Astrocyte of the spinal cord (primary cell): Measurements from ENCODE around the gene MRTFB.
A peak's percentile ranks its signal among the peaks of the same experiment; 100 is the strongest.

Experiments used
- DNase-seq: peaks from one replicate; pipeline ENCODE4 v3.0.0; 2011; ENCODE audit warnings: low read depth, low spot score
- H3K4me3 ChIP-seq: 2 replicates; pipeline ENCODE4 v1.5.1; 2011; ENCODE audit warnings: low read depth, mild to moderate bottlenecking, low read length, moderate library complexity
- in situ Hi-C: cut with HindIII; loops from 2 replicates; pipeline ENCODE4 v1.10.0; 2017; ENCODE audit warnings: low sequenced_read_pairs
- TF ChIP-seq, protein P1 (sequence below): IDR thresholded peaks from 2 replicates; pipeline ENCODE4 v1.5.1; 2012; ENCODE audit warnings: low read depth, mild to moderate bottlenecking, low read length, inconsistent platforms

MRTFB gene

DNA sequence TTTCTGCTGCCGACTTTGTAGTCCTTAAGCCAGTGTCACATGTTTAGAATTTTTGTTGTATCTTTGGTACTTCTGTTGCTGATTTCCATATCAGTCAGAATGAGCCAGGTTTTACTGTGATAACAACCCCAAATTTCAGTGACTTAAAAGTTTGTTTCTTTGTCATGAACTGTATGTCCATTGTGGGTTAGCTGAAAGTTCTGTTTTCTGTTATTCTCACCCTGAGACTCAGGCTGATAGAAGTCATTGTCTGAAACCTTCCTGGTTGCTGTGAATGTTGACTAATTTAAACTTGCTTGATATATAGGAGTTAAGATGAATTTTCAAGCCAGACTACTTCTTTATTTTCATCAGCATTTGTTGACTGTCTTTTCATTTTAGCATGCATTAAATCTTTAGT, 68.8 kb downstream of the MRTFB start:
- no peak for DNase-seq
- TF ChIP-seq, protein P1, sequence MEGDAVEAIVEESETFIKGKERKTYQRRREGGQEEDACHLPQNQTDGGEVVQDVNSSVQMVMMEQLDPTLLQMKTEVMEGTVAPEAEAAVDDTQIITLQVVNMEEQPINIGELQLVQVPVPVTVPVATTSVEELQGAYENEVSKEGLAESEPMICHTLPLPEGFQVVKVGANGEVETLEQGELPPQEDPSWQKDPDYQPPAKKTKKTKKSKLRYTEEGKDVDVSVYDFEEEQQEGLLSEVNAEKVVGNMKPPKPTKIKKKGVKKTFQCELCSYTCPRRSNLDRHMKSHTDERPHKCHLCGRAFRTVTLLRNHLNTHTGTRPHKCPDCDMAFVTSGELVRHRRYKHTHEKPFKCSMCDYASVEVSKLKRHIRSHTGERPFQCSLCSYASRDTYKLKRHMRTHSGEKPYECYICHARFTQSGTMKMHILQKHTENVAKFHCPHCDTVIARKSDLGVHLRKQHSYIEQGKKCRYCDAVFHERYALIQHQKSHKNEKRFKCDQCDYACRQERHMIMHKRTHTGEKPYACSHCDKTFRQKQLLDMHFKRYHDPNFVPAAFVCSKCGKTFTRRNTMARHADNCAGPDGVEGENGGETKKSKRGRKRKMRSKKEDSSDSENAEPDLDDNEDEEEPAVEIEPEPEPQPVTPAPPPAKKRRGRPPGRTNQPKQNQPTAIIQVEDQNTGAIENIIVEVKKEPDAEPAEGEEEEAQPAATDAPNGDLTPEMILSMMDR: no peak
- in situ Hi-C loops: no loop called here
- H3K4me3 ChIP-seq: no peak overlapping the region

GRCh38 chr16:14140923-14141322, 69.8 kb downstream of the MRTFB start:
- in situ Hi-C loops: no loop called here
- TF ChIP-seq, protein P1: no peak
- H3K4me3 ChIP-seq: no peak overlapping the region
- DNase-seq: no peak

DNA sequence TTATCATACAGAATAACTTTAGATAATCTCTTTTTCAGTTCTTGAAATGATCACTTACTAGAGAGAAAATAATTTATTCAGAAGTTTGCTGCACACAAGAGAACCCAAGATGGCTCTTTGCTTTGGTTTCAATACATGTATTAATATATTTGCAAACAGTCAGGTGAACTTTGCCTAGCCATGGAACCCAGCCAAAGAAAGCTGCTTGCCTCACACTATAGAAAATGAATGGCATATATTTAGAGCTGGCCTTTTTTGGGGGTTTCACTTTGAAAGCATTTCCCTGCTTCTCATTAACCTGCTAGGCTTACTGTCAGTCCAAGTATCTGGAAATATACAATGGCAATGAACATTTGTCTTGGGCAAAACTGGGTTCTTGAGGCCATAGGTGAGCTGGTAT, 75.3 kb downstream of the MRTFB start:
- no peak for DNase-seq
- H3K4me3 ChIP-seq: no peak overlapping the region
- in situ Hi-C loops: no loop called here
- TF ChIP-seq, protein P1: no peak

- in situ Hi-C loops: no loop called here
- TF ChIP-seq, protein P1: no peak
- no peak for DNase-seq
- no peak overlapping the region for H3K4me3 ChIP-seq
Observed at GRCh38 chr16:14148016-14148415, 76.9 kb downstream of the MRTFB start.

GRCh38 chr16:14148569-14148968, 77.5 kb downstream of the MRTFB start:
- no peak overlapping the region for H3K4me3 ChIP-seq
- TF ChIP-seq, protein P1: no peak
- in situ Hi-C loops: no loop called here
- DNase-seq: no peak

DNA sequence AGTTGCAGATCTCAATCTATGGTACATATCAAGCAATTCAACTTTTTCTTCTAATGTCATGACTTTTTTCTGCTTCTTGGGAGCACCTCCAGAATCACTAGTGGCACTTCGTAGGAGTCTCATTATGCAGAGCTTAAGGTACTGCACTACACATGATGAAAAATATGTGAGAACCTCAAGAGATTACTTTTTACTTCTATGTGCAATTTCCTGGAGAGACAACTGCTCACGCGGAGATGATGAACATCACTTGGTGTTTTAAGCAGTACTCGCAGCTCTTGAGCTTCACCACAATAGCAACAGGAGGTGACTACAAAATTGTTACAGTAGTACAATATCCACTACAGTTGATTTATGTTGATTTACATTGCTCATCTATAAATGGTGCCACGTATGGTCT, 79.7 kb downstream of the MRTFB start:
- TF ChIP-seq, protein P1: no peak
- in situ Hi-C loops: no loop called here
- H3K4me3 ChIP-seq: no peak overlapping the region
- no peak for DNase-seq

DNA sequence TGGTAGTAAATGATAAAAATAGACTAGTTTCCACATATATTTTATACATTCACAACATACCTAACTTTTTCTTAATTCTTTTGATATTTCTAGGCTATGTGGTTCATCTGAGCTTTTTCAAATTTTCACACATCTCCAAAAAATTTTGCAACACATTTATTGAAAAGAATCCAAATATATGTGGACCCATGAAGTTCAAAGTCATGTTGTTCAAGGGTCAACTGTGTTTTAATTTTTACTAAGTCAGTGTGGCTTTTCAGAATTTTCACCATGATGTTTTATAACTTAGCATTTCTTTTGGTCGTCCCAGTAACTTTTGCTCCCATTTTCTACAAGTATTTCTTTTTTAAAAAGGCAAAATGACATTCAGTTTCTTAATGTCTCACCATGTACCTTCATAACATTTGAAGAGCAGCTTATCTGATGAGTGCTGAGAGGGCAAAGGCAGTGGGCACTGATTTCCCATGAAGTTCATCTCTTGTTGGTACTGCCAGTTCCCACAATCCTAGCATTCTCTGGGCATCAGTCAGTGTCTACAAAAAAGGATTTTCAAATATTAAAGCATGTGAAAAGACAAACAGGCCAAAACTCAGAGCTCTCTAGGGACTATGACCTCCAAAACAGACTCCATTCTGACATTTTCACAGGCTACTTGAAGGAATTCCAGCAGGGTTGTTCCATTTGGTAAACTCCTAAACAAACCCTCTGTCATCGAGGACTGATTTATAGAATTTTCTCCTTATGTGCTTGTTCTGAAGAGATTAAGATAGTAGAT, 80.3 kb downstream of the MRTFB start:
- in situ Hi-C loops: no loop called here
- DNase-seq: peak; percentile 6
- no peak overlapping the region for H3K4me3 ChIP-seq
- TF ChIP-seq, protein P1: no peak
